Measurements from ENCODE around the gene TMEM53. TPM values are rescaled to one million over a fixed set of nuclear protein-coding genes. Genes with fewer than 3 reads are reported as not detected.

TMEM53 gene
- total and polyA plus RNA-seq, 2 of the 8 experiments (the other 6 are each of a cell fraction or from before 2014, with no cell fraction given) = 6.7 to 27.9 TPM

- TF ChIP-seq CHD7 (IDR thresholded peaks at IDR 0.05; ENCODE audit: insufficient replicate concordance, low read length) (no peak), PHF8 (conservative IDR thresholded peaks at IDR 0.05; ENCODE audit: low read depth, low read length) (no peak), CEBPB (IDR thresholded peaks at IDR 0.05; ENCODE audit: low read depth, low read length) (no peak), CTCF (IDR thresholded peaks at IDR 0.05; ENCODE audit: control extremely low read depth in 1 of 3, insufficient read depth in 1 of 3, low read depth in 1 of 3, low read length in 3 of 3) (no peak), TAF1 (IDR thresholded peaks at IDR 0.05; ENCODE audit: low read depth, low read length) (no peak), E2F6 (IDR thresholded peaks at IDR 0.05) (no peak), NANOG (IDR thresholded peaks at IDR 0.05; ENCODE audit: insufficient read depth, low read depth, low read length, poor library complexity, severe bottlenecking) (no peak), JUND (IDR thresholded peaks at IDR 0.05; ENCODE audit: low read length) (no peak)
Observed at GRCh38 chr1:44660176-44660575, 14.1 kb downstream of the TMEM53 start (continued).

All from H1 (cell line).